Suprapubic skin (tissue), 4 donors: Measurements from ENCODE around the gene TXLNB. TPM values are rescaled to one million over a fixed set of nuclear protein-coding genes. Genes with fewer than 3 reads are reported as not detected.

ENCODE experiments used
- DNase-seq, 2 donors: peaks; one replicate each; pipeline ENCODE4 v3.0.0-alpha.2; 2019; ENCODE audit warnings: low spot score in 2 of 2
- H3K27ac ChIP-seq: fragments of 200-600 bp; sonication (generic); one replicate; pipeline ENCODE4 v1.5.1; 2019
- H3K27me3 ChIP-seq: fragments of 200-600 bp; sonication (generic); one replicate; pipeline ENCODE4 v1.5.1; 2019
- H3K36me3 ChIP-seq: fragments of 200-600 bp; sonication (generic); one replicate; pipeline ENCODE4 v1.5.1; 2019
- H3K4me1 ChIP-seq: fragments of 200-600 bp; sonication (generic); one replicate; pipeline ENCODE4 v1.5.1; 2019
- H3K4me3 ChIP-seq: fragments of 200-600 bp; sonication (generic); one replicate; pipeline ENCODE4 v1.5.1; 2019; ENCODE audit warnings: mild to moderate bottlenecking
- H3K9me3 ChIP-seq: fragments of 200-600 bp; sonication (generic); one replicate; pipeline ENCODE4 v1.5.1; 2019
- CTCF ChIP-seq, 2 donors: fragments of 200-600 bp in 1 of 2; fragments of 450-650 bp in 1 of 2; sonication (generic) in 1 of 2; IDR thresholded peaks; one replicate each; pipeline ENCODE4 v1.5.1; 2016 to 2019; ENCODE audit warnings: antibody characterized with exemption in 2 of 2, mild to moderate bottlenecking in 1 of 2, moderate library complexity in 1 of 2
- EP300 ChIP-seq: sonication (generic); formaldehyde crosslinking; IDR thresholded peaks from one replicate; pipeline ENCODE4 v1.6.1; 2017; ENCODE audit warnings: antibody characterized with exemption
- POLR2A ChIP-seq, 2 donors: fragments of 450-650 bp; IDR thresholded peaks; one replicate each; pipeline ENCODE4 v1.6.1; 2017; ENCODE audit warnings: antibody characterized with exemption in 2 of 2, mild to moderate bottlenecking in 2 of 2, moderate library complexity in 2 of 2
- POLR2AphosphoS5 ChIP-seq, 3 donors: sonication (generic); formaldehyde crosslinking; IDR thresholded peaks; one replicate each; pipeline ENCODE4 v1.6.1; 2017; ENCODE audit warnings: antibody characterized with exemption in 3 of 3
- WGBS: methylation state at CpG from one replicate; pipeline ENCODE4 v1.1.5; 2018; 5-methylcytosine and 5-hydroxymethylcytosine counted together
- total RNA-seq, 4 donors: library from RNA; depleted of rRNA; stranded (reverse); fragments of >200 nt; gene quantifications; one replicate each; pipeline ENCODE4 v1.1.0, GENCODE V29; 2016

Gene TXLNB
- total RNA-seq, 4 donors from 2014 or later, result 0.10 to 0.59 (median 0.37) TPM

GRCh38 chr6:139323511-139324300, 31.9 kb upstream of the TXLNB start:
- Histone ChIP-seq H3K4me1 (peaks cover 5% of the 10 kb centered on the region), H3K4me3 (no peak overlapping the region), H3K9me3 (no peaks in the 10 kb centered on the region), H3K36me3 (no peaks in the 10 kb centered on the region), H3K27ac (peak overlapping the region; percentile 60), H3K27me3 (no peaks in the 10 kb centered on the region)
- peak; percentile 88 to 92 for DNase-seq
- whole genome bisulfite sequencing, result 52% methylated on average over 21 of the region's 21 CpGs
- TF ChIP-seq POLR2A (IDR thresholded peaks at IDR 0.05) (no peak), EP300 (no peak), POLR2AphosphoS5 (IDR thresholded peaks at IDR 0.05) (no peak), CTCF (IDR thresholded peaks at IDR 0.05) (no peak)

- 48% methylated on average over 2 of the region's 2 CpGs for WGBS
- Histone ChIP-seq H3K4me1 (peaks cover 2% of the 10 kb centered on the region), H3K36me3 (no peaks in the 10 kb centered on the region), H3K27ac (no peak overlapping the region), H3K27me3 (no peaks in the 10 kb centered on the region), H3K4me3 (no peak overlapping the region), H3K9me3 (no peaks in the 10 kb centered on the region)
- TF ChIP-seq POLR2AphosphoS5 (IDR thresholded peaks at IDR 0.05) (no peak), EP300 (no peak), CTCF (IDR thresholded peaks at IDR 0.05) (no peak), POLR2A (IDR thresholded peaks at IDR 0.05) (no peak)
- no peak for DNase-seq
Measured at GRCh38 chr6:139320081-139320480, 28.3 kb upstream of the TXLNB start.

DNA sequence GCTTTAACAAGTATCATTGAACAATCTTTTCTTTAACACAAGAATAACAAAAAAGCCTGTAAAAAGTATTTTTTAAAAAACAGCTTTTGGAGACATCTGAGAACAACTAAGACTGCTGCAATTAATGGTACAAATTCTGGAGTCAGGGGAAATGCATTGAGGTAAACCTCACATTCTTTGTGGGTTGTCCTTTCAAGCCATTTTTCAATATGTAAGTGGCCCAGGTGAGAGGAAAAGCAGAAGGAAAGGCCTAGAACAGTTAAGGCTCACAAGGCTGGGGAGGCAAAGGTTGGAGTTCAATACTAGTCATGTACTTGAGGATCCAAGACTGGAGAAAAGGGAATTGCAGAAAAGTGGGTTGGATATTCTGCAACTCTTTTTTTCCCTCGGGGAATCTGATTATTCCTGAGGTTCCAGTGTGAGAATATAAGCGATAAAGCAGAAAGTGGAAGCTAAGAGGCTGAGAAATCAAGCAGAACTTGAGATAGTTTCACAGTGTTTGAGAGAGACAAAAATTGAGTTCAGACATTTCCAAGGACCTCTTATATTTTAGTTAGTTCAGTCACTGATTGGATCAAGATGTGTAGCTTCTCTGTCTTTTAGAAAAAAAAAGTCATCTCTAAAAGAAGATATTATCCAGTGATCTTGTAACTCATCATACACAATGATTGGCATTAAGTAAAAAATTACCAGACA, 25.0 kb upstream of the TXLNB start:
- 66% methylated on average over 2 of the region's 2 CpGs for WGBS

GRCh38 chr6:139313784-139314545, 22.2 kb upstream of the TXLNB start:
- no peaks in the 10 kb centered on the region for H3K27me3 ChIP-seq
- no peak for DNase-seq
- no peak overlapping the region for H3K4me3 ChIP-seq
- no peaks in the 10 kb centered on the region for H3K9me3 ChIP-seq
- H3K36me3 ChIP-seq, result no peaks in the 10 kb centered on the region
- no peak overlapping the region for H3K27ac ChIP-seq
- no peak for TF ChIP-seq CTCF (IDR thresholded peaks at IDR 0.05)
- no peak for TF ChIP-seq EP300
- no peak for TF ChIP-seq POLR2AphosphoS5 (IDR thresholded peaks at IDR 0.05)
- TF ChIP-seq POLR2A (IDR thresholded peaks at IDR 0.05), result no peak
- H3K4me1 ChIP-seq, result no peaks in the 10 kb centered on the region
- 56% methylated on average over 6 of the region's 6 CpGs for WGBS

More for the DNA sequence above, 25.0 kb upstream of the TXLNB start:
- Histone ChIP-seq H3K36me3 (no peaks in the 10 kb centered on the region), H3K9me3 (no peaks in the 10 kb centered on the region), H3K27me3 (no peaks in the 10 kb centered on the region), H3K27ac (no peak overlapping the region), H3K4me3 (no peak overlapping the region), H3K4me1 (no peaks in the 10 kb centered on the region)
- no peak for DNase-seq
- TF ChIP-seq CTCF (IDR thresholded peaks at IDR 0.05) (no peak), POLR2A (IDR thresholded peaks at IDR 0.05) (no peak), POLR2AphosphoS5 (IDR thresholded peaks at IDR 0.05) (no peak), EP300 (no peak)
